GM21423 (cell line): ENCODE measurements around the gene CD44.
"Not testable (repeated sequence)": the region's sequence is repeated elsewhere in the genome, so short reads cannot be mapped to it uniquely, and the experiment has no call there.

Experiments
- ATAC-seq: cut with Tn5 transposase; IDR thresholded peaks from one replicate; pipeline ENCODE4 v1.9.1; 2021; ENCODE audit warnings: mild to moderate bottlenecking, moderate library complexity; ENCODE audit not compliant: unreplicated experiment

CD44 gene

GRCh38 chr11:35207471-35208403 is 68.8 kb downstream of the CD44 start:
- ATAC-seq, result no peak

GRCh38 chr11:35208795-35209194 is 69.8 kb downstream of the CD44 start:
- ATAC-seq, result no peak

GRCh38 chr11:35210876-35211546 is 72.0 kb downstream of the CD44 start:
- no peak for ATAC-seq

GRCh38 chr11:35211952-35212351 is 73.0 kb downstream of the CD44 start:
- ATAC-seq, result no peak

- ATAC-seq, result no peak
Observed at GRCh38 chr11:35214226-35214770, 75.3 kb downstream of the CD44 start.

GRCh38 chr11:35214792-35215193 is 75.8 kb downstream of the CD44 start:
- ATAC-seq, result no peak

- ATAC-seq, result no peak
Observed at GRCh38 chr11:35215945-35216344, 77.0 kb downstream of the CD44 start.

GRCh38 chr11:35216962-35217678 is 78.1 kb downstream of the CD44 start:
- no peak for ATAC-seq

- no peak for ATAC-seq
Observed at GRCh38 chr11:35218956-35219355, 80.0 kb downstream of the CD44 start.

GRCh38 chr11:35223371-35223796 is 84.4 kb downstream of the CD44 start:
- ATAC-seq, result no peak

- ATAC-seq, result no peak
Observed at GRCh38 chr11:35223991-35224390, 85.0 kb downstream of the CD44 start.

GRCh38 chr11:35225946-35226520 is 87.1 kb downstream of the CD44 start:
- ATAC-seq, result no peak

GRCh38 chr11:35226756-35227155 is 87.8 kb downstream of the CD44 start:
- ATAC-seq, result not testable (repeated sequence)

- no peak for ATAC-seq
Observed at GRCh38 chr11:35227576-35228327, 88.8 kb downstream of the CD44 start.

- ATAC-seq, result no peak
Observed at GRCh38 chr11:35228328-35228725, 89.4 kb downstream of the CD44 start.

- ATAC-seq, result no peak
Observed at GRCh38 chr11:35230388-35230787, 91.4 kb downstream of the CD44 start.

- ATAC-seq, result no peak
Observed at GRCh38 chr11:35231076-35231860, 92.3 kb downstream of the CD44 start.

GRCh38 chr11:35232891-35233330 is 93.9 kb downstream of the CD44 start:
- no peak for ATAC-seq

- ATAC-seq, result no peak
Observed at GRCh38 chr11:35233518-35233917, 94.5 kb downstream of the CD44 start.
